C4-2B (cell line): ENCODE measurements around the gene GRM4.

Experiments
- CTCF ChIP-seq: fragments of 450-650 bp; conservative IDR thresholded peaks from 2 replicates; pipeline ENCODE4 v1.5.1; 2017; ENCODE audit warnings: mild to moderate bottlenecking
- ZFX ChIP-seq: fragments of 450-650 bp; IDR thresholded peaks from 2 replicates; pipeline ENCODE4 v1.6.1; 2017

GRCh38 chr6:34022250-34022872, 123.5 kb downstream of the GRM4 start:
- TF ChIP-seq CTCF (no peak), ZFX (no peak)
